H9 (cell line): Measurements from ENCODE around the gene ARPC1A. TPM values are rescaled to one million over a fixed set of nuclear protein-coding genes. Genes with fewer than 3 reads are reported as not detected.

Experiments used
- DNase-seq: peaks from one replicate; pipeline ENCODE4 v3.0.0-alpha.2; 2017
- H2AFZ ChIP-seq: one replicate; pipeline ENCODE4 v1.6.1; 2013; ENCODE audit warnings: mild to moderate bottlenecking, low read length, control low read depth, moderate library complexity
- H2AK5ac ChIP-seq: 2 replicates; pipeline ENCODE4 v1.6.1; 2013; ENCODE audit warnings: low read length, control low read depth, mixed read lengths; ENCODE audit not compliant: insufficient read length
- H2BK120ac ChIP-seq: one replicate; pipeline ENCODE4 v1.6.1; 2013; ENCODE audit warnings: low read depth, mild to moderate bottlenecking, low read length, control low read depth, inconsistent platforms; ENCODE audit not compliant: poor library complexity, severe bottlenecking
- H2BK12ac ChIP-seq: 2 replicates; pipeline ENCODE4 v1.6.1; 2013; ENCODE audit warnings: low read length, control low read depth, mixed read lengths, low read depth; ENCODE audit not compliant: insufficient read length
- H2BK15ac ChIP-seq: 2 replicates; pipeline ENCODE4 v1.6.1; 2013; ENCODE audit warnings: low read depth, low read length, control low read depth
- H2BK20ac ChIP-seq: one replicate; pipeline ENCODE4 v1.6.1; 2013; ENCODE audit warnings: low read depth, mild to moderate bottlenecking, low read length, control low read depth, inconsistent platforms; ENCODE audit not compliant: poor library complexity, severe bottlenecking
- H2BK5ac ChIP-seq: 2 replicates; pipeline ENCODE4 v1.6.1; 2013; ENCODE audit warnings: low read length, control low read depth, mixed read lengths; ENCODE audit not compliant: insufficient read length
- H3K14ac ChIP-seq: 2 replicates; pipeline ENCODE4 v1.6.1; 2013; ENCODE audit warnings: low read length, control low read depth; ENCODE audit not compliant: insufficient read depth
- H3K18ac ChIP-seq: 2 replicates; pipeline ENCODE4 v1.6.1; 2013; ENCODE audit warnings: low read depth, mild to moderate bottlenecking, mixed read lengths, low read length, control low read depth; ENCODE audit not compliant: insufficient read length
- H3K23ac ChIP-seq: 2 replicates; pipeline ENCODE4 v1.6.1; 2013; ENCODE audit warnings: low read length, control low read depth, mixed read lengths, low read depth; ENCODE audit not compliant: insufficient read length
- H3K23me2 ChIP-seq: 2 replicates; pipeline ENCODE4 v1.6.1; 2013; ENCODE audit warnings: low read depth, mild to moderate bottlenecking, mixed read lengths, low read length, control low read depth; ENCODE audit not compliant: insufficient read length, poor library complexity, severe bottlenecking
- H3K27ac ChIP-seq: 2 replicates; pipeline ENCODE4 v1.5.1; 2013; ENCODE audit warnings: low read length, control low read depth, mixed read lengths, low read depth; ENCODE audit not compliant: insufficient read length
- H3K27me3 ChIP-seq: 2 replicates; pipeline ENCODE4 v1.6.1; 2013; ENCODE audit warnings: low read length, control low read depth, inconsistent platforms; ENCODE audit not compliant: insufficient read depth
- H3K4ac ChIP-seq: 2 replicates; pipeline ENCODE4 v1.6.1; 2013; ENCODE audit warnings: low read depth, mild to moderate bottlenecking, control low read depth, inconsistent platforms, low read length, moderate library complexity
- H3K4me1 ChIP-seq: 2 replicates; pipeline ENCODE4 v1.6.1; 2013; ENCODE audit warnings: low read length, control low read depth, inconsistent platforms; ENCODE audit not compliant: insufficient read depth
- H3K4me2 ChIP-seq: 2 replicates; pipeline ENCODE4 v1.6.1; 2013; ENCODE audit warnings: low read length, control low read depth, mixed read lengths; ENCODE audit not compliant: insufficient read length, insufficient read depth
- H3K56ac ChIP-seq: 2 replicates; pipeline ENCODE4 v1.6.1; 2013; ENCODE audit warnings: low read depth, mild to moderate bottlenecking, mixed read lengths, low read length, control low read depth; ENCODE audit not compliant: insufficient read length
- H3K79me1 ChIP-seq: 2 replicates; pipeline ENCODE4 v1.6.1; 2013; ENCODE audit warnings: low read depth, mild to moderate bottlenecking, moderate library complexity, low read length, control low read depth, inconsistent platforms; ENCODE audit not compliant: insufficient read depth, poor library complexity, severe bottlenecking
- H3K79me2 ChIP-seq: 2 replicates; pipeline ENCODE4 v1.6.1; 2013; ENCODE audit warnings: low read length, control low read depth, inconsistent platforms; ENCODE audit not compliant: insufficient read depth
- H3K9ac ChIP-seq: 2 replicates; pipeline ENCODE4 v1.6.1; 2013; ENCODE audit warnings: low read length, control low read depth, mixed read lengths; ENCODE audit not compliant: insufficient read length; ENCODE audit errors: extremely low read depth
- H3K9me3 ChIP-seq: one replicate; pipeline ENCODE4 v1.6.1; 2013; ENCODE audit warnings: low read depth, low read length, inconsistent platforms; ENCODE audit not compliant: control insufficient read depth
- H3T11ph ChIP-seq: one replicate; pipeline ENCODE4 v1.6.1; 2013; ENCODE audit warnings: mild to moderate bottlenecking, low read length, control low read depth, inconsistent platforms
- H4K20me1 ChIP-seq: one replicate; pipeline ENCODE4 v1.6.1; 2013; ENCODE audit not compliant: control insufficient read depth, insufficient read length, insufficient read depth
- H4K5ac ChIP-seq: 2 replicates; pipeline ENCODE4 v1.6.1; 2013; ENCODE audit warnings: low read depth, mild to moderate bottlenecking, mixed read lengths, low read length, control low read depth; ENCODE audit not compliant: insufficient read length
- H4K8ac ChIP-seq: replicated peaks from 2 replicates; pipeline ENCODE4 v1.6.1; 2013; ENCODE audit warnings: low read length, control low read depth, mixed read lengths, low read depth; ENCODE audit not compliant: insufficient read length
- H4K91ac ChIP-seq: 2 replicates; pipeline ENCODE4 v1.6.1; 2013; ENCODE audit warnings: low read depth, mild to moderate bottlenecking, moderate library complexity, mixed read lengths, low read length, control low read depth; ENCODE audit not compliant: insufficient read length
- H3K27ac Mint-ChIP-seq, 3 experiments: 2 replicates in 2 of 3; 3 replicates in 1 of 3; pipeline ENCODE4 v1.8.0; 2020 to 2021; ENCODE audit warnings: mixed read lengths in 3 of 3, mild to moderate bottlenecking in 1 of 3, moderate library complexity in 1 of 3
- H3K27me3 Mint-ChIP-seq: 2 replicates; pipeline ENCODE4 v1.8.0; 2021; ENCODE audit warnings: low read depth, mild to moderate bottlenecking, moderate library complexity, mixed read lengths
- H3K36me3 Mint-ChIP-seq, 3 experiments: 2 replicates in 2 of 3; 3 replicates in 1 of 3; pipeline ENCODE4 v1.8.0; 2020 to 2021; ENCODE audit warnings: low read depth in 3 of 3, mixed read lengths in 3 of 3; ENCODE audit not compliant: insufficient read depth in 1 of 3
- H3K4me1 Mint-ChIP-seq, 2 experiments: 2 replicates each; pipeline ENCODE4 v1.8.0; 2020; ENCODE audit warnings: mixed read lengths in 2 of 2
- H3K4me3 Mint-ChIP-seq, 2 experiments: 2 replicates in 1 of 2; 3 replicates in 1 of 2; pipeline ENCODE4 v1.8.0; 2020 to 2021; ENCODE audit warnings: mild to moderate bottlenecking in 2 of 2, mixed read lengths in 2 of 2, moderate library complexity in 1 of 2
- H3K9me3 Mint-ChIP-seq, 2 experiments: 2 replicates in 1 of 2; 3 replicates in 1 of 2; pipeline ENCODE4 v1.8.0; 2020; ENCODE audit warnings: mild to moderate bottlenecking in 2 of 2, mixed read lengths in 2 of 2, moderate library complexity in 1 of 2
- WGBS: extraction: QIAGEN DNeasy Blood & Tissue Kit; methylation state at CpG from one replicate; pipeline ENCODE4 v1.1.7; 2013; ENCODE audit warnings: missing lambda C conversion rate, low lambda C conversion rate, mixed read lengths; ENCODE audit not compliant: insufficient read length; ENCODE audit errors: extremely low coverage; 5-methylcytosine and 5-hydroxymethylcytosine counted together
- total RNA-seq: library from RNA; stranded (reverse); gene quantifications from 2 replicates; pipeline ENCODE4 v1.2.1, GENCODE V29; 2021
- TF ChIP-seq, protein P1 (sequence below): fragments of 200-600 bp; sonication (generic); conservative IDR thresholded peaks from 3 replicates; pipeline ENCODE4 v1.8.0; 2021; ENCODE audit warnings: antibody characterized with exemption, mild to moderate bottlenecking

Gene ARPC1A
- total RNA-seq, 1 experiment from 2014 or later: 169 TPM

DNA sequence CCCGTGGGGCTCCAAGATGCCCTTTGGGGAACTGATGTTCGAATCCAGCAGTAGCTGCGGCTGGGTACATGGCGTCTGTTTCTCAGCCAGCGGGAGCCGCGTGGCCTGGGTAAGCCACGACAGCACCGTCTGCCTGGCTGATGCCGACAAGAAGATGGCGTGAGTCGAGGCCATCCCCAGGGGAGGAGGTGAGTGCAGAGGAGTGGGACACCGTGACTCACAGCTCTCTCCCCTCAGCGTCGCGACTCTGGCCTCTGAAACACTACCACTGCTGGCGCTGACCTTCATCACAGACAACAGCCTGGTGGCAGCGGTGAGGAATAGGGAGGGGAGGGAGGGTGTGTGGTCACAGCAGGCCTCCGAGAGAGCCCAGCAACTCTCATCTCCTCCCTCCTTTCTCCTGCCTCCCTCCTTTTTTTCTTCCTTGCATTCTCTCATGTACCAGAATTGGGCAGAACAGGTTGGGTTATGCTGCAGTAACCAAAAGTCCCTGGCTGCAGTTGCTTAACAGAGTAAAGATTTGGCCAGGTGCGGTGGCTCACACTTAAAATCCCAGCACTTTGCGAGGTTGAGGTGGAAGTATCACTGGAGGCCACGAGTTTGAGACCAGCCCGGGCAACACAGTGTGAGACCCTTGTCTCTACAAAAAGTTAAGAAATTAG lies 65.4 kb downstream of the ARPC1A start:
- Histone ChIP-seq H2BK20ac (no peak overlapping the region), H3K9me3 (no peaks in the 10 kb centered on the region), H3K79me2 (no peaks in the 10 kb centered on the region), H2AK5ac (no peak overlapping the region), H3K56ac (no peak overlapping the region), H3K4me2 (no peak overlapping the region), H4K91ac (no peak overlapping the region), H3K18ac (no peak overlapping the region), H3K9ac (no peak overlapping the region), H2AFZ (no peak overlapping the region), H3K14ac (no peak overlapping the region), H4K5ac (no peak overlapping the region), H3K27me3 (no peaks in the 10 kb centered on the region), H2BK120ac (no peak overlapping the region), H2BK12ac (no peak overlapping the region), H3K27ac (no peak overlapping the region), H3K23me2 (peaks cover 13% of the 10 kb centered on the region), H3T11ph (no peak overlapping the region), H3K4ac (no peak overlapping the region), H4K20me1 (no peaks in the 10 kb centered on the region), H2BK15ac (no peak overlapping the region), H2BK5ac (no peak overlapping the region), H3K23ac (no peak overlapping the region), H3K79me1 (no peaks in the 10 kb centered on the region), H4K8ac (no peak overlapping the region), H3K4me1 (peaks cover 2% of the 10 kb centered on the region; the same call in 1 of the 2 replicates)
- no peaks in the 10 kb centered on the region; a peak in 1 of 5 replicates for H3K9me3 Mint-ChIP-seq
- H3K36me3 Mint-ChIP-seq: peaks cover 16 to 73% (median 35%) of the 10 kb centered on the region in 3 experiments
- no peak overlapping the region for H3K27ac Mint-ChIP-seq
- peaks cover 1% of the 10 kb centered on the region; the same call in 1 of the 2 replicates for H3K27me3 Mint-ChIP-seq
- TF ChIP-seq, protein P1, sequence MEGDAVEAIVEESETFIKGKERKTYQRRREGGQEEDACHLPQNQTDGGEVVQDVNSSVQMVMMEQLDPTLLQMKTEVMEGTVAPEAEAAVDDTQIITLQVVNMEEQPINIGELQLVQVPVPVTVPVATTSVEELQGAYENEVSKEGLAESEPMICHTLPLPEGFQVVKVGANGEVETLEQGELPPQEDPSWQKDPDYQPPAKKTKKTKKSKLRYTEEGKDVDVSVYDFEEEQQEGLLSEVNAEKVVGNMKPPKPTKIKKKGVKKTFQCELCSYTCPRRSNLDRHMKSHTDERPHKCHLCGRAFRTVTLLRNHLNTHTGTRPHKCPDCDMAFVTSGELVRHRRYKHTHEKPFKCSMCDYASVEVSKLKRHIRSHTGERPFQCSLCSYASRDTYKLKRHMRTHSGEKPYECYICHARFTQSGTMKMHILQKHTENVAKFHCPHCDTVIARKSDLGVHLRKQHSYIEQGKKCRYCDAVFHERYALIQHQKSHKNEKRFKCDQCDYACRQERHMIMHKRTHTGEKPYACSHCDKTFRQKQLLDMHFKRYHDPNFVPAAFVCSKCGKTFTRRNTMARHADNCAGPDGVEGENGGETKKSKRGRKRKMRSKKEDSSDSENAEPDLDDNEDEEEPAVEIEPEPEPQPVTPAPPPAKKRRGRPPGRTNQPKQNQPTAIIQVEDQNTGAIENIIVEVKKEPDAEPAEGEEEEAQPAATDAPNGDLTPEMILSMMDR: no peak
- H3K4me1 Mint-ChIP-seq: peaks cover 13 to 14% of the 10 kb centered on the region in 2 experiments
- DNase-seq: no peak
- H3K4me3 Mint-ChIP-seq: peak overlapping the region; percentile 44 to 83; a peak in 2 of 5 replicates
- no CpG with 5 or more reads among the region's 23 CpGs for WGBS
